CD4-positive, alpha-beta T cell (primary cell): ENCODE data around the gene FUT4. TPM values are rescaled to one million over a fixed set of nuclear protein-coding genes. Genes with fewer than 3 reads are reported as not detected.

ENCODE experiments used
- ATAC-seq: fragments of 200-7000 bp; cut with Tn5 transposase; one replicate; pipeline ENCODE4 v1.10.0; 2022; ENCODE audit warnings: mild to moderate bottlenecking; ENCODE audit not compliant: poor library complexity
- CTCF ChIA-PET: fragments of 350-600 bp; sonication (Branson Sonifier 250); formaldehyde crosslinking; loops from one replicate; lab custom pipeline; 2021; ENCODE audit warnings: antibody characterized with exemption, inconsistent platforms; lab: Charles Lee
- POLR2A ChIA-PET: fragments of 350-600 bp; sonication (Branson Sonifier 250); formaldehyde crosslinking; loops from one replicate; lab custom pipeline; 2021; ENCODE audit warnings: antibody characterized with exemption, inconsistent platforms; lab: Charles Lee
- DNase-seq, 14 experiments: peaks; one replicate each; pipeline ENCODE4 v3.0.0-alpha.2; 2013 to 2020; ENCODE audit warnings: mixed read lengths in 2 of 14
- H3K27ac ChIP-seq, 2 donors: one replicate each; pipeline versions ENCODE4 v1.5.1 to v1.7.0; 2013; ENCODE audit warnings: low read length in 2 of 2, low read depth in 1 of 2, mild to moderate bottlenecking in 1 of 2
- H3K27me3 ChIP-seq, 2 experiments: 1 replicate in 1 of 2; 2 replicates in 1 of 2; pipeline versions ENCODE4 v1.6.1 to v1.7.0; 2013; ENCODE audit warnings: low read length in 2 of 2, control low read depth in 1 of 2, mild to moderate bottlenecking in 1 of 2, moderate library complexity in 1 of 2; ENCODE audit not compliant: insufficient read depth in 2 of 2, control insufficient read depth in 1 of 2
- H3K36me3 ChIP-seq: one replicate; pipeline ENCODE4 v1.6.1; 2013; ENCODE audit warnings: low read length, control low read depth; ENCODE audit not compliant: insufficient read depth
- H3K4me1 ChIP-seq: one replicate; pipeline ENCODE4 v1.6.1; 2013; ENCODE audit warnings: low read length, control low read depth; ENCODE audit not compliant: insufficient read depth
- H3K4me3 ChIP-seq: one replicate; pipeline ENCODE4 v1.5.1; 2013; ENCODE audit warnings: mild to moderate bottlenecking, low read length, moderate library complexity
- H3K9me3 ChIP-seq, 2 experiments: 1 replicate in 1 of 2; 2 replicates in 1 of 2; pipeline versions ENCODE4 v1.6.1 to v1.7.0; 2013; ENCODE audit warnings: low read length in 2 of 2, mild to moderate bottlenecking in 2 of 2, control low read depth in 1 of 2, moderate library complexity in 1 of 2; ENCODE audit not compliant: control insufficient read depth in 1 of 2, insufficient read depth in 1 of 2
- H3K27ac Mint-ChIP-seq: one replicate; pipeline ENCODE4 v1.8.0; 2020; ENCODE audit warnings: mixed read lengths
- H3K27me3 Mint-ChIP-seq: one replicate; pipeline ENCODE4 v1.8.0; 2021; ENCODE audit warnings: mixed read lengths
- H3K36me3 Mint-ChIP-seq: one replicate; pipeline ENCODE4 v1.8.0; 2021; ENCODE audit warnings: low read depth, mixed read lengths
- H3K4me1 Mint-ChIP-seq: one replicate; pipeline ENCODE4 v1.8.0; 2021; ENCODE audit warnings: low read depth, mixed read lengths
- H3K4me3 Mint-ChIP-seq: one replicate; pipeline ENCODE4 v1.8.0; 2020; ENCODE audit warnings: mild to moderate bottlenecking, mixed read lengths
- H3K9me3 Mint-ChIP-seq: one replicate; pipeline ENCODE4 v1.8.0; 2020; ENCODE audit warnings: mixed read lengths
- intact Hi-C, 2 experiments: fragments of 100-400 bp; cut with DNase I in 1 of 2; cut with micrococcal nuclease in 1 of 2; formaldehyde crosslinking; loops; one replicate each; pipeline versions ENCODE4 v1.15.1 to v1.9.0; 2023 to 2025; cut with DNase I, micrococcal nuclease
- total RNA-seq, 174 experiments: library from RNA in 2 of 174; stranded (reverse) in 2 of 174; gene quantifications; one replicate each; pipeline ENCODE4 v1.2.3 and lab custom pipeline; 2021 to 2026
- TF ChIP-seq, protein P1 (sequence below): fragments of 200-600 bp; IDR thresholded peaks from one replicate; pipeline ENCODE4 v1.8.0; 2022; ENCODE audit warnings: antibody characterized with exemption, mild to moderate bottlenecking

FUT4 gene
- total RNA-seq, 2 experiments from 2014 or later = 4.3 to 5.1 TPM

DNA sequence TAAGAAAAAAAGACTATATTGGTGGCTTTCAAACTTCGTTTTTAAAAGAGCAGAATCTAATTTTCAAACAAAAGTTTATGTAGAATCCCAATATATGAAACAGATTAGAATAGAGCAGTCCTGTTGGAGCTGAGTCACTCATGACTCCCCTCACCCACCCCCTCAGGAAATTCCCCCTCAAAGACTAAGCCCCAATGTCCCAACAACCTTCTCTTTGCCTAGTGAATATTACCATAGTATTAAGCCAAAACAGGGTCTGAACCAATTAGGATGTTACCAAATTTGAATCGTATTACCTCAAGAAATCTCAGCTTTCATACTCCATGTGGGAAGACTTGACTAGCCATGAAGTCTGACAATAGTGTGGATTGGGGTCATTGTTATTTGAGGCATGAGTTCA lies 15.6 kb downstream of the FUT4 start:
- POLR2A ChIA-PET = no interaction called here
- DNase-seq = no peak
- CTCF ChIA-PET = no interaction called here
- TF ChIP-seq, protein P1, sequence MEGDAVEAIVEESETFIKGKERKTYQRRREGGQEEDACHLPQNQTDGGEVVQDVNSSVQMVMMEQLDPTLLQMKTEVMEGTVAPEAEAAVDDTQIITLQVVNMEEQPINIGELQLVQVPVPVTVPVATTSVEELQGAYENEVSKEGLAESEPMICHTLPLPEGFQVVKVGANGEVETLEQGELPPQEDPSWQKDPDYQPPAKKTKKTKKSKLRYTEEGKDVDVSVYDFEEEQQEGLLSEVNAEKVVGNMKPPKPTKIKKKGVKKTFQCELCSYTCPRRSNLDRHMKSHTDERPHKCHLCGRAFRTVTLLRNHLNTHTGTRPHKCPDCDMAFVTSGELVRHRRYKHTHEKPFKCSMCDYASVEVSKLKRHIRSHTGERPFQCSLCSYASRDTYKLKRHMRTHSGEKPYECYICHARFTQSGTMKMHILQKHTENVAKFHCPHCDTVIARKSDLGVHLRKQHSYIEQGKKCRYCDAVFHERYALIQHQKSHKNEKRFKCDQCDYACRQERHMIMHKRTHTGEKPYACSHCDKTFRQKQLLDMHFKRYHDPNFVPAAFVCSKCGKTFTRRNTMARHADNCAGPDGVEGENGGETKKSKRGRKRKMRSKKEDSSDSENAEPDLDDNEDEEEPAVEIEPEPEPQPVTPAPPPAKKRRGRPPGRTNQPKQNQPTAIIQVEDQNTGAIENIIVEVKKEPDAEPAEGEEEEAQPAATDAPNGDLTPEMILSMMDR = no peak
- H3K4me3 ChIP-seq = no peak overlapping the region
- H3K27me3 Mint-ChIP-seq = no peaks in the 10 kb centered on the region
- H3K4me1 Mint-ChIP-seq = no peaks in the 10 kb centered on the region
- no peaks in the 10 kb centered on the region for H3K36me3 ChIP-seq
- H3K4me3 Mint-ChIP-seq = no peak overlapping the region
- H3K4me1 ChIP-seq = no peaks in the 10 kb centered on the region
- intact Hi-C loops = no loop called here
- no peak overlapping the region for H3K27ac Mint-ChIP-seq
- no peaks in the 10 kb centered on the region for H3K9me3 ChIP-seq
- no peak for ATAC-seq
- no peak overlapping the region for H3K27ac ChIP-seq
- H3K9me3 Mint-ChIP-seq = no peaks in the 10 kb centered on the region
- H3K27me3 ChIP-seq = no peaks in the 10 kb centered on the region
- no peaks in the 10 kb centered on the region for H3K36me3 Mint-ChIP-seq

DNA sequence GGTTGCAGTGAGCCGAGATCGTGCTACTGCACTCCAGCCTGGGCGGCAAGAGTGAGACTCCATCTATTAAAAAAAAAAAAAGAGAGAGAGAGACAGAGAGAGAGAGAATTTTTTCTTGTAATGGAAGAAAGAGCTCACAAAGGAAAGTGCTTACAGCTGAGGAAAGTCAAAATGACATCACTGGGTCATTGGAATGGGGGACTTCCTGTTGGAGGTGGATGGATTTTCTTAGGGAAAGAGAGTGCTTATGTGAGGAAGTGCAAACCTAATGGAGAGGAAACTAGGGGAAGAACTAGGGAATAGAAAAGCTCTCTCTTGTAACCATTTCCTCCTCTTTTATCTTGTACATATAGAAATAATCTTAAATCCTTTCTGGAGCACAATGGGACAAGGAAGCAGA lies 17.1 kb downstream of the FUT4 start:
- H3K27me3 Mint-ChIP-seq = no peaks in the 10 kb centered on the region
- H3K4me3 ChIP-seq = no peak overlapping the region
- TF ChIP-seq, protein P1 = no peak
- no peaks in the 10 kb centered on the region for H3K27me3 ChIP-seq
- no peaks in the 10 kb centered on the region for H3K36me3 Mint-ChIP-seq
- CTCF ChIA-PET = no interaction called here
- POLR2A ChIA-PET = interaction anchor here (0.7 kb wide), 1 partner anchor 39 kb away, joined by 3 read pairs; no protein-coding TSS in a partner anchor
- intact Hi-C loops = loop anchor here in 1 of 2 experiments (1.0 kb wide), 1 partner anchor 44 kb away; no protein-coding TSS in a partner anchor
- H3K4me1 Mint-ChIP-seq = no peaks in the 10 kb centered on the region
- no peaks in the 10 kb centered on the region for H3K36me3 ChIP-seq
- no peak overlapping the region for H3K27ac ChIP-seq
- ATAC-seq = no peak
- H3K4me1 ChIP-seq = no peaks in the 10 kb centered on the region
- H3K4me3 Mint-ChIP-seq = no peak overlapping the region
- H3K9me3 ChIP-seq = no peaks in the 10 kb centered on the region
- DNase-seq = no peak
- H3K27ac Mint-ChIP-seq = no peak overlapping the region
- H3K9me3 Mint-ChIP-seq = no peaks in the 10 kb centered on the region

DNA sequence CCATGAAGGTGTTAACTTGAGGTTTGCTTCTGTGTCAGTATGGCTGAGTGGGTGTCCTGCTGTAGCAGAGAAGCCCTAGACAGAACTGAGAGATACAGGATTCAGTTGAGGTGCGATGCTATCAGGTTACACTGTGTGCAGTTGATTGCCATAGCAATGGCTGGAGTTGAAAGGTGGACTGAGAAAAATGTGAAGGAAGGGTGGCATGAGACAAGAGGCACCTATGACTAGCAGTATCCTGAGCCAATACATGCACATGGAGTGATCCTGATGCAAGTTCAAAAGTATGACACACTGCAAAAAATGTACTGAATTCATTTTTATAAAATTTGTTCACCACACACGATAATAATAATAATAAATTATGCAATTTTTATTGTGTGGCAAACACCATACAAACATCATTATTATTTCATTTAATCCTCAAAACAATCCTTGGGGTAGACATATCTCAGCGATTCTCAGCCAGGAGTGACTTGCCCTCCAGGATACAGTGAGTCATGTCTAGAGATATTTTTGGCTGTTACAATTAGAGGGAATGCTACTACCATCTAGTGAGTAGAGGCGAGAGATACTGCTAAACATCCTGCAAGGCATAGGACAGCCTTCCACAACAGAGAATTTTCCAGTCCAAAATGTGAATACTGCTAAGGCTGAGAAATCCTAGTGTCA lies 19.6 kb downstream of the FUT4 start:
- no peak for ATAC-seq
- TF ChIP-seq, protein P1 = no peak

More for the DNA sequence above, 19.6 kb downstream of the FUT4 start:
- Mint-ChIP-seq H3K27ac (no peak overlapping the region), H3K36me3 (no peaks in the 10 kb centered on the region), H3K9me3 (no peaks in the 10 kb centered on the region), H3K27me3 (no peaks in the 10 kb centered on the region), H3K4me3 (no peak overlapping the region), H3K4me1 (no peaks in the 10 kb centered on the region)
- Histone ChIP-seq H3K36me3 (no peaks in the 10 kb centered on the region), H3K27ac (no peak overlapping the region), H3K4me3 (no peak overlapping the region), H3K4me1 (no peaks in the 10 kb centered on the region), H3K9me3 (no peaks in the 10 kb centered on the region), H3K27me3 (no peaks in the 10 kb centered on the region)
- POLR2A ChIA-PET = no interaction called here
- intact Hi-C loops = no loop called here
- no peak for DNase-seq
- CTCF ChIA-PET = no interaction called here
